RPMI8226 (cell line): Measurements from ENCODE around the gene VEZT.
"Not testable (repeated sequence)": the region's sequence is repeated elsewhere in the genome, so short reads cannot be mapped to it uniquely, and the experiment has no call there.

Experiments
- DNase-seq: peaks from one replicate; pipeline ENCODE4 v3.0.0-alpha.2; 2015

VEZT gene

GRCh38 chr12:95227818-95228356 lies 10.3 kb downstream of the VEZT start:
- DNase-seq = no peak

- DNase-seq = no peak
Observed at GRCh38 chr12:95228617-95229016, 11.0 kb downstream of the VEZT start.

GRCh38 chr12:95229636-95230035 lies 12.0 kb downstream of the VEZT start:
- DNase-seq = no peak

GRCh38 chr12:95230313-95230712 lies 12.7 kb downstream of the VEZT start:
- no peak for DNase-seq

GRCh38 chr12:95231190-95231589 lies 13.6 kb downstream of the VEZT start:
- no peak for DNase-seq

- DNase-seq = not testable (repeated sequence)
Observed at GRCh38 chr12:95234187-95234586, 16.6 kb downstream of the VEZT start.

GRCh38 chr12:95235621-95236020 lies 18.0 kb downstream of the VEZT start:
- DNase-seq = not testable (repeated sequence)

- no peak for DNase-seq
Observed at GRCh38 chr12:95237315-95237714, 19.7 kb downstream of the VEZT start.

- DNase-seq = no peak
Observed at GRCh38 chr12:95238150-95238549, 20.5 kb downstream of the VEZT start.

GRCh38 chr12:95239216-95239615 lies 21.6 kb downstream of the VEZT start:
- no peak for DNase-seq

GRCh38 chr12:95239835-95240234 lies 22.2 kb downstream of the VEZT start:
- DNase-seq = not testable (repeated sequence)

- DNase-seq = no peak
Observed at GRCh38 chr12:95240556-95240955, 22.9 kb downstream of the VEZT start.

- DNase-seq = not testable (repeated sequence)
Observed at GRCh38 chr12:95241138-95241537, 23.5 kb downstream of the VEZT start.

- no peak for DNase-seq
Observed at GRCh38 chr12:95241761-95242506, 24.3 kb downstream of the VEZT start.

GRCh38 chr12:95243497-95244183 lies 26.0 kb downstream of the VEZT start:
- no peak for DNase-seq

GRCh38 chr12:95244350-95244749 lies 26.7 kb downstream of the VEZT start:
- no peak for DNase-seq

- DNase-seq = no peak
Observed at GRCh38 chr12:95248095-95248494, 30.5 kb downstream of the VEZT start.

GRCh38 chr12:95248604-95249360 lies 31.2 kb downstream of the VEZT start:
- no peak for DNase-seq

- DNase-seq = no peak
Observed at GRCh38 chr12:95253386-95253785, 35.8 kb downstream of the VEZT start.

- DNase-seq = no peak
Observed at GRCh38 chr12:95257541-95257940, 39.9 kb downstream of the VEZT start.

GRCh38 chr12:95258151-95258550 lies 40.5 kb downstream of the VEZT start:
- DNase-seq = no peak

GRCh38 chr12:95258803-95259202 lies 41.2 kb downstream of the VEZT start:
- DNase-seq = no peak

GRCh38 chr12:95259368-95259767 lies 41.8 kb downstream of the VEZT start:
- DNase-seq = no peak

GRCh38 chr12:95261109-95261508 lies 43.5 kb downstream of the VEZT start:
- DNase-seq = no peak
